Suprapubic skin (tissue), 4 donors: ENCODE data around the gene GTF3C2. TPM values are rescaled to one million over a fixed set of nuclear protein-coding genes. Genes with fewer than 3 reads are reported as not detected.

Experiments
- DNase-seq, 2 donors: peaks; one replicate each; pipeline ENCODE4 v3.0.0-alpha.2; 2019; ENCODE audit warnings: low spot score in 2 of 2
- H3K27ac ChIP-seq: fragments of 200-600 bp; sonication (generic); one replicate; pipeline ENCODE4 v1.5.1; 2019
- H3K27me3 ChIP-seq: fragments of 200-600 bp; sonication (generic); one replicate; pipeline ENCODE4 v1.5.1; 2019
- H3K36me3 ChIP-seq: fragments of 200-600 bp; sonication (generic); one replicate; pipeline ENCODE4 v1.5.1; 2019
- H3K4me1 ChIP-seq: fragments of 200-600 bp; sonication (generic); one replicate; pipeline ENCODE4 v1.5.1; 2019
- H3K4me3 ChIP-seq: fragments of 200-600 bp; sonication (generic); one replicate; pipeline ENCODE4 v1.5.1; 2019; ENCODE audit warnings: mild to moderate bottlenecking
- H3K9me3 ChIP-seq: fragments of 200-600 bp; sonication (generic); one replicate; pipeline ENCODE4 v1.5.1; 2019
- EP300 ChIP-seq: sonication (generic); formaldehyde crosslinking; IDR thresholded peaks from one replicate; pipeline ENCODE4 v1.6.1; 2017; ENCODE audit warnings: antibody characterized with exemption
- POLR2A ChIP-seq, 2 donors: fragments of 450-650 bp; IDR thresholded peaks; one replicate each; pipeline ENCODE4 v1.6.1; 2017; ENCODE audit warnings: antibody characterized with exemption in 2 of 2, mild to moderate bottlenecking in 2 of 2, moderate library complexity in 2 of 2
- POLR2AphosphoS5 ChIP-seq, 3 donors: sonication (generic); formaldehyde crosslinking; IDR thresholded peaks; one replicate each; pipeline ENCODE4 v1.6.1; 2017; ENCODE audit warnings: antibody characterized with exemption in 3 of 3
- WGBS: methylation state at CpG from one replicate; pipeline ENCODE4 v1.1.5; 2018; 5-methylcytosine and 5-hydroxymethylcytosine counted together
- total RNA-seq, 4 donors: library from RNA; depleted of rRNA; stranded (reverse); fragments of >200 nt; gene quantifications; one replicate each; pipeline ENCODE4 v1.1.0, GENCODE V29; 2016
- TF ChIP-seq, protein P1 (sequence below), 2 donors: fragments of 200-600 bp in 1 of 2; fragments of 450-650 bp in 1 of 2; sonication (generic) in 1 of 2; IDR thresholded peaks; one replicate each; pipeline ENCODE4 v1.5.1; 2016 to 2019; ENCODE audit warnings: antibody characterized with exemption in 2 of 2, mild to moderate bottlenecking in 1 of 2, moderate library complexity in 1 of 2

The GTF3C2 gene
- total RNA-seq, 4 donors from 2014 or later = 53.8 to 160 (median 75.9) TPM

DNA sequence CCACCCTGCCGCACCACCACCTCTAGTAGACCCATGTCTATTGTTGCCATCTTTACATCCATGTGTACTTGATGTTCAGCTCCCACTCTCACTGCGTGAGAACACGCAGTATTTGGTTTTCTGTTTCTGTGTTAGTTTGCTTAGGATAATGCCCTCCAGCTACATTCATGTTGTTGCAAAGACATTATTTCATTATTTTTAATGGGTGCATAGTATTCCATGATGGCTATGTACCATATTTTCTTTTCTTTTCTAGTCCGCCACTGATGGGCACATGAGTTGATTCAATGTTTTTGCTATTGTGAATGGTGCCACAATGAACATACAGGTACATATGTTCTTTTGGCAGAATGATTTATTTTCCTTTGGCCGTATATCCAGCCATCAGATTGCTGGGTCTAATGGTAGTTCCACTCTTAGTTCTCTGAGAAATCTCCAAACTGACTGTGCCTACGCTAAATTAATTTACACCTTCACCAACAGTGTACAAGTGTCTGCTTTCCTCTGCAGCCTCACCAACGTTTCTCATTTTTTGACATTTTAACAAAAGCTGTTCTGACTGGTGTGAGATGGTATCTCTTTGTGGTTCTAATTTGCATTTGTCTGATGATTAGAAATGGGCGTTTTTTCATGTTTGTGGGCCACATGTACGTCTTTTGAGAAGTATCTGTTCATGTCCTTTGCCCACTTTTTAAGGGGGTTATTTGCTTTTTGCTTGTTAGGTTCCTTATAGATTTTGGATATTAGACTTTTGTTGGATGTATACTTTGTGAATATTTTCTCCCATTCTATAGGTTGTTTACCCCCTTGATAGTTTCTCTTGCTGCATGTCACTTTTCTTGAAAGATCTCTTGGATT, 34.5 kb upstream of the GTF3C2 start:
- TF ChIP-seq POLR2AphosphoS5 (IDR thresholded peaks at IDR 0.05) = no peak
- no peak for TF ChIP-seq EP300
- TF ChIP-seq, protein P1, sequence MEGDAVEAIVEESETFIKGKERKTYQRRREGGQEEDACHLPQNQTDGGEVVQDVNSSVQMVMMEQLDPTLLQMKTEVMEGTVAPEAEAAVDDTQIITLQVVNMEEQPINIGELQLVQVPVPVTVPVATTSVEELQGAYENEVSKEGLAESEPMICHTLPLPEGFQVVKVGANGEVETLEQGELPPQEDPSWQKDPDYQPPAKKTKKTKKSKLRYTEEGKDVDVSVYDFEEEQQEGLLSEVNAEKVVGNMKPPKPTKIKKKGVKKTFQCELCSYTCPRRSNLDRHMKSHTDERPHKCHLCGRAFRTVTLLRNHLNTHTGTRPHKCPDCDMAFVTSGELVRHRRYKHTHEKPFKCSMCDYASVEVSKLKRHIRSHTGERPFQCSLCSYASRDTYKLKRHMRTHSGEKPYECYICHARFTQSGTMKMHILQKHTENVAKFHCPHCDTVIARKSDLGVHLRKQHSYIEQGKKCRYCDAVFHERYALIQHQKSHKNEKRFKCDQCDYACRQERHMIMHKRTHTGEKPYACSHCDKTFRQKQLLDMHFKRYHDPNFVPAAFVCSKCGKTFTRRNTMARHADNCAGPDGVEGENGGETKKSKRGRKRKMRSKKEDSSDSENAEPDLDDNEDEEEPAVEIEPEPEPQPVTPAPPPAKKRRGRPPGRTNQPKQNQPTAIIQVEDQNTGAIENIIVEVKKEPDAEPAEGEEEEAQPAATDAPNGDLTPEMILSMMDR (IDR thresholded peaks at IDR 0.05) = no peak
- TF ChIP-seq POLR2A (IDR thresholded peaks at IDR 0.05) = no peak
- Histone ChIP-seq H3K4me3 (no peak overlapping the region), H3K27me3 (no peaks in the 10 kb centered on the region), H3K9me3 (no peaks in the 10 kb centered on the region), H3K27ac (no peak overlapping the region), H3K36me3 (peaks cover 3% of the 10 kb centered on the region), H3K4me1 (no peaks in the 10 kb centered on the region)
- WGBS = 93% methylated on average over 9 of the region's 9 CpGs
- no peak for DNase-seq

DNA sequence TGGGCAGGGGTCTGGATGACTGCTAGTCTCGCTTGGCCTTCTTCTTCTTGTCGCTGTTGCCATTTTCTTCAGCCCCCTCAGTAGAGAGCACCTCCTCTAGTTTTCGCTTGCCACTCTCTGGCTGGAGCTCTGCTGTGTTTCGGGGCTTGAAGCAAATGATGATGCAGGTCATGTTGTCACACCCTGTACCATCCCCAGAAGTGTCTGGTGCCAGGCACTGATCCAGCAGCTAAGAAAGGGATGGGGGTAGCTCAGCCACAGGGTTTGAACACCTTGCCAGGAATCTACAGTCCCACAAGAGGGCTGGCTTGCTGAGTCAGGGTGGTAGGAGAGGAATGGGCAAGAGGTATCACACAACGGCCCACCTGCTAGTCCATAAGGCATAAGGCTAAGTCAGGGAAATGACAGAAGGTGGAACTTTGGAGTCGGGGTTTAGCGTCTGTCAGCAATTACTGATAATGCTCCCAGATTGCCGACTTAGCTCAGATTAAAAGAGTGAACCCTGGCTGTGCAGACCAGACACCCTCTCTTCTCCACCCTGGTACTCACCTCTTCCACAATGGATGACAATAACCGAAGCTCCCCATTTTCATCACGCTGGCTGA, 25.1 kb upstream of the GTF3C2 start:
- H3K36me3 ChIP-seq = peaks cover 42% of the 10 kb centered on the region
- WGBS = 91% methylated on average over 10 of the region's 10 CpGs
- H3K27ac ChIP-seq = peak overlapping the region; percentile 80
- peaks cover 29% of the 10 kb centered on the region for H3K4me1 ChIP-seq
- no peaks in the 10 kb centered on the region for H3K27me3 ChIP-seq
- peak overlapping the region; percentile 81 for H3K4me3 ChIP-seq
- no peak for DNase-seq
- H3K9me3 ChIP-seq = no peaks in the 10 kb centered on the region
- no peak for TF ChIP-seq POLR2A (IDR thresholded peaks at IDR 0.05)
- no peak for TF ChIP-seq EP300
- TF ChIP-seq POLR2AphosphoS5 (IDR thresholded peaks at IDR 0.05) = no peak
- TF ChIP-seq, protein P1 (IDR thresholded peaks at IDR 0.05) = no peak

DNA sequence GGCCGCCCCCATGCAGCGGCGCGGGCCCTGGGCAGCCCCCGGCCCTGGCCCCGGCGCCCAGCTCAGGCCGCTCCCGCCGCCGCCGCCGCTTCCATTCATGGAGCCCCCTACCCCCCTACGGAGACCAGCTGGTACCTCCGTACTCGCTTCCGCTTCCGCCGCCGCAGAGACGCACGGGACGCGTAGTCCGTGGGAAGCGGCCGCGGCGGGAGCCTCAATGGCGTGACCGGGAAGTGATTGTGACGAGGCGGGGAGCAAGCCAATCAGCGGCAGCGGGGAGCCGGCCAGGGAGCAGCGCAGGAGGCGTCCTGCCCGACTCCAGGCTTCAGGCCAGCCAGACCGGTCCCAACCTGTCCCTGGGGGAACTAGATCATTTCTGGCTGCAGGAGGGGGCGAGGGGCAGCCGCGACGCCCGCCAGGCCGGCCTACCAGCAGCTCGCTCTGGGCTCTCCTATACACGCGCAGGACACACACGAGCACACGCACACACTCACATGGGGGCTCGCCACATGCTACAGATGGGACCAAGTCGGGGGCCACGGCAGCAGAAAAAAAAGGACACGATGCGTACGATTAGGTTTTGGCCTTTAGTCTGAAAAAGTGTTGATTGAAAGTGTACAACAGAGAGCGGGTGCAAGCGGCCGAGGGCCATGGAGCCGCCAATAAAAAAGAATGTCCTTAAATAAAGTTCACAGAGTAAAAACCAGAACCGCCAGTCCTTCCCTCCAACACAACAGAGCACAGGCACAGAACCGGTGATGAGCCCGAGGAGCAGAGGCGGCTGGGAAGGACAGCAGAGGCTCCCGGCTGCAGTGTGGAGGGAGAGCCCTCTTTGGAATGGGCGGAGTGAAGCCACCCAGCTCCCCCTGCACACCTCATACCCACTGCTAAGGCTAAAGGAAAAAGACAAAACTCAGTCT, 24.3 kb upstream of the GTF3C2 start, which contains the start of gene ZNF513:
TSS of gene ZNF513 (minus strand) at position 109 of the 920 bp plus-strand sequence. CDS start 208 bp downstream, outside the sequence.
- Histone ChIP-seq H3K36me3 (peaks cover 50% of the 10 kb centered on the region), H3K4me3 (peak within 1 kb of the TSS; percentile 81), H3K4me1 (peaks cover 29% of the 10 kb centered on the region), H3K9me3 (no peaks in the 10 kb centered on the region), H3K27me3 (no peaks in the 10 kb centered on the region), H3K27ac (peak within 1 kb of the TSS; percentile 80)
- peak in 2 of 3 donors; percentile 88 to 93 for TF ChIP-seq POLR2AphosphoS5 (IDR thresholded peaks at IDR 0.05)
- TF ChIP-seq POLR2A (IDR thresholded peaks at IDR 0.05) = peak in 1 of 2 donors; percentile 27
- no peak for TF ChIP-seq EP300
- TF ChIP-seq, protein P1 (IDR thresholded peaks at IDR 0.05) = no peak
- peak; percentile 98 to 99 for DNase-seq
- WGBS = 9% methylated on average over 67 of the region's 67 CpGs

DNA sequence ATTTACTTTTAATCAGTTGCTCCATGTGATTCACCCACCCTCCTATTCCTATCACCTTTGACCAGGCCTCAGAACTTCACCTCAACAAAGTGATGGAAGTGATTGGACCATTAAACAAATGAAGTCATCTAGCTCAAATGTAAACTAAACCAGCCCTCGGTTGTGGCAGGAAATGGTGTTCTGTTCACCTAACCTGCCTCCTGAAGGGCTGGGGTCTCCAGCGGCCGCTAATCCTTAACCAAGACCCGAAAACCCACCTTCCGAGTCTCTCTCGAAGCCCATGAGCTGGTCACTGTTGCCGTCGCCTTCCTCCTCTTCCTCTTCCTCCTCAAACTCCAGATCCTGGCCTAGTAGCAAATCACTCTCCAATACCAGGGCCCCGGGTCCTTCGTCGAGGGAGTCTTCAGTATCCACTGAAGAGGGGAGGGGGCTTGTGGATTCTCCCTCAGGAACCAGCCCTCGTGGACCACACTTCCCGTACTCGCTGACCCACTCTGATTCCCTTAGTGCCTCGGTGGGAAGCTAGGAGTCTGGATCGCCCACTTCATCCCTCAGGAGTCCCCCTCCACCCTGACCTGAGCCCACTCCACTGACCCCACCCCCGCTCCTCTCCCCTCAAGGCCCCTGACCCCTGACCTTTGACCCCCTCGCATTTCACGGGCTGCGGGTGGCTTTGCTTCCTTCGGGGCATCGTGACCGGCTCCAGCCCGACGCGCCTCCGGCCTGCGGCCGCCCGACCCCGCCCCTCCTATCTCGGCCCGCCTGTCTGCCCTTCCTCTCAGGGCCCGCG, 23.5 kb upstream of the GTF3C2 start:
- no peaks in the 10 kb centered on the region for H3K27me3 ChIP-seq
- peak in 1 of 2 donors; percentile 87 for DNase-seq
- peaks cover 59% of the 10 kb centered on the region for H3K36me3 ChIP-seq
- peak overlapping the region; percentile 80 for H3K27ac ChIP-seq
- peaks cover 29% of the 10 kb centered on the region for H3K4me1 ChIP-seq
- TF ChIP-seq POLR2AphosphoS5 (IDR thresholded peaks at IDR 0.05) (no peak), EP300 (no peak), POLR2A (IDR thresholded peaks at IDR 0.05) (no peak)
- TF ChIP-seq, protein P1 (IDR thresholded peaks at IDR 0.05) = no peak
- WGBS = under 1% methylated on average over 26 of the region's 35 CpGs
- H3K9me3 ChIP-seq = no peaks in the 10 kb centered on the region
- peak overlapping the region; percentile 81 for H3K4me3 ChIP-seq
